HEK293 (cell line): ENCODE data around the gene CFAP45.
A peak's percentile ranks its signal among the peaks of the same experiment; 100 is the strongest.

Experiments used
- EGR2 ChIP-seq: fragments of 450-650 bp; formaldehyde crosslinking; IDR thresholded peaks from 2 replicates; pipeline ENCODE4 v1.5.1; 2016; ENCODE audit warnings: low read depth, missing biosample characterization, missing genetic modification characterization
- GFI1B ChIP-seq: fragments of 450-650 bp; formaldehyde crosslinking; IDR thresholded peaks from 2 replicates; pipeline ENCODE4 v1.5.1; 2016; ENCODE audit warnings: missing biosample characterization, missing genetic modification characterization
- HOXA7 ChIP-seq: sonication (generic); formaldehyde crosslinking; IDR thresholded peaks from 2 replicates; pipeline ENCODE4 v1.8.1; 2022; ENCODE audit warnings: missing genetic modification reagents, borderline replicate concordance
- MYNN ChIP-seq: fragments of 450-650 bp; formaldehyde crosslinking; IDR thresholded peaks from 2 replicates; pipeline ENCODE4 v1.5.1; 2016; ENCODE audit warnings: missing biosample characterization, missing genetic modification characterization, borderline replicate concordance
- SALL2 ChIP-seq: fragments of 450-650 bp; formaldehyde crosslinking; IDR thresholded peaks from 2 replicates; pipeline ENCODE4 v1.5.0; 2017; ENCODE audit warnings: missing biosample characterization, mild to moderate bottlenecking, missing genetic modification characterization, borderline replicate concordance
- SCRT1 ChIP-seq: fragments of 450-650 bp; formaldehyde crosslinking; IDR thresholded peaks from 2 replicates; pipeline ENCODE4 v1.5.1; 2016; ENCODE audit warnings: missing biosample characterization, missing genetic modification characterization, borderline replicate concordance
- YY1 ChIP-seq: fragments of 450-650 bp; formaldehyde crosslinking; IDR thresholded peaks from 2 replicates; pipeline ENCODE4 v1.5.1; 2018; ENCODE audit warnings: missing biosample characterization, missing genetic modification characterization
- ZBTB17 ChIP-seq: fragments of 450-650 bp; formaldehyde crosslinking; IDR thresholded peaks from 2 replicates; pipeline ENCODE4 v1.5.1; 2016; ENCODE audit warnings: missing biosample characterization, missing genetic modification characterization
- ZBTB20 ChIP-seq: fragments of 450-650 bp; formaldehyde crosslinking; IDR thresholded peaks from 2 replicates; pipeline ENCODE4 v1.5.1; 2016; ENCODE audit warnings: missing biosample characterization, missing genetic modification characterization
- ZNF146 ChIP-seq: fragments of 450-650 bp; formaldehyde crosslinking; IDR thresholded peaks from 2 replicates; pipeline ENCODE4 v1.5.1; 2016; ENCODE audit warnings: missing biosample characterization, missing genetic modification characterization
- ZNF248 ChIP-seq: fragments of 450-650 bp; formaldehyde crosslinking; IDR thresholded peaks from 2 replicates; pipeline ENCODE4 v1.5.1; 2017; ENCODE audit warnings: missing biosample characterization, missing genetic modification characterization
- ZNF292 ChIP-seq: fragments of 450-650 bp; formaldehyde crosslinking; IDR thresholded peaks from 2 replicates; pipeline ENCODE4 v1.5.1; 2016; ENCODE audit warnings: low read depth, missing biosample characterization, missing genetic modification characterization, borderline replicate concordance
- ZNF394 ChIP-seq: fragments of 450-650 bp; formaldehyde crosslinking; IDR thresholded peaks from 2 replicates; pipeline ENCODE4 v1.5.1; 2016; ENCODE audit warnings: missing biosample characterization, missing genetic modification characterization, mild to moderate bottlenecking, moderate library complexity, borderline replicate concordance
- ZNF416 ChIP-seq: fragments of 450-650 bp; formaldehyde crosslinking; IDR thresholded peaks from 2 replicates; pipeline ENCODE4 v1.5.1; 2016; ENCODE audit warnings: missing biosample characterization, missing genetic modification characterization
- ZNF596 ChIP-seq: fragments of 450-650 bp; IDR thresholded peaks from 2 replicates; pipeline ENCODE4 v1.5.0; 2018; ENCODE audit warnings: missing biosample characterization, mild to moderate bottlenecking, missing genetic modification characterization, moderate library complexity
- ZNF624 ChIP-seq: fragments of 450-650 bp; formaldehyde crosslinking; IDR thresholded peaks from 2 replicates; pipeline ENCODE4 v1.5.1; 2017; ENCODE audit warnings: missing biosample characterization, missing genetic modification characterization
- ZNF76 ChIP-seq: fragments of 450-650 bp; formaldehyde crosslinking; IDR thresholded peaks from 2 replicates; pipeline ENCODE4; 2016; ENCODE audit warnings: low read depth, missing biosample characterization, missing genetic modification characterization, borderline replicate concordance
- ZNF791 ChIP-seq: fragments of 450-650 bp; formaldehyde crosslinking; IDR thresholded peaks from 2 replicates; pipeline ENCODE4 v1.5.1; 2016; ENCODE audit warnings: missing biosample characterization, missing genetic modification characterization
- ZSCAN30 ChIP-seq: fragments of 450-650 bp; IDR thresholded peaks from 2 replicates; pipeline ENCODE4 v1.5.1; 2018; ENCODE audit warnings: missing biosample characterization, mild to moderate bottlenecking, missing genetic modification characterization, moderate library complexity
- TF ChIP-seq, protein P1 (sequence below): fragments of 450-650 bp; formaldehyde crosslinking; IDR thresholded peaks from 2 replicates; pipeline ENCODE4 v1.5.1; 2016; ENCODE audit warnings: missing biosample characterization, missing genetic modification characterization
- TF ChIP-seq, protein P2 (sequence below): fragments of 450-650 bp; formaldehyde crosslinking; IDR thresholded peaks from 2 replicates; pipeline ENCODE4 v1.5.1; 2016; ENCODE audit warnings: missing biosample characterization, missing genetic modification characterization, low read depth
- TF ChIP-seq, protein P3 (sequence below): fragments of 450-650 bp; formaldehyde crosslinking; IDR thresholded peaks from 2 replicates; pipeline ENCODE4 v1.5.1; 2016; ENCODE audit warnings: missing biosample characterization, missing genetic modification characterization
- TF ChIP-seq, protein P4 (sequence below): sonication (generic); formaldehyde crosslinking; IDR thresholded peaks from 2 replicates; pipeline ENCODE4 v1.8.1; 2022; ENCODE audit warnings: mild to moderate bottlenecking, moderate library complexity, missing genetic modification reagents
- TF ChIP-seq, protein P5 (sequence below): fragments of 450-650 bp; formaldehyde crosslinking; IDR thresholded peaks from 2 replicates; pipeline ENCODE4 v1.5.1; 2016; ENCODE audit warnings: missing biosample characterization, missing genetic modification characterization
- TF ChIP-seq, protein P6 (sequence below): IDR thresholded peaks from 2 replicates; pipeline ENCODE4 v1.6.1; 2011; ENCODE audit warnings: mild to moderate bottlenecking, low read depth, low read length, borderline replicate concordance
- TF ChIP-seq, protein P7 (sequence below): fragments of 450-650 bp; formaldehyde crosslinking; IDR thresholded peaks from 2 replicates; pipeline ENCODE4 v1.5.1; 2016; ENCODE audit warnings: missing biosample characterization, missing genetic modification characterization
- TF ChIP-seq, protein P8 (sequence below): fragments of 450-650 bp; formaldehyde crosslinking; IDR thresholded peaks from 2 replicates; pipeline ENCODE4 v1.5.1; 2016; ENCODE audit warnings: missing biosample characterization, missing genetic modification characterization

The CFAP45 gene

DNA sequence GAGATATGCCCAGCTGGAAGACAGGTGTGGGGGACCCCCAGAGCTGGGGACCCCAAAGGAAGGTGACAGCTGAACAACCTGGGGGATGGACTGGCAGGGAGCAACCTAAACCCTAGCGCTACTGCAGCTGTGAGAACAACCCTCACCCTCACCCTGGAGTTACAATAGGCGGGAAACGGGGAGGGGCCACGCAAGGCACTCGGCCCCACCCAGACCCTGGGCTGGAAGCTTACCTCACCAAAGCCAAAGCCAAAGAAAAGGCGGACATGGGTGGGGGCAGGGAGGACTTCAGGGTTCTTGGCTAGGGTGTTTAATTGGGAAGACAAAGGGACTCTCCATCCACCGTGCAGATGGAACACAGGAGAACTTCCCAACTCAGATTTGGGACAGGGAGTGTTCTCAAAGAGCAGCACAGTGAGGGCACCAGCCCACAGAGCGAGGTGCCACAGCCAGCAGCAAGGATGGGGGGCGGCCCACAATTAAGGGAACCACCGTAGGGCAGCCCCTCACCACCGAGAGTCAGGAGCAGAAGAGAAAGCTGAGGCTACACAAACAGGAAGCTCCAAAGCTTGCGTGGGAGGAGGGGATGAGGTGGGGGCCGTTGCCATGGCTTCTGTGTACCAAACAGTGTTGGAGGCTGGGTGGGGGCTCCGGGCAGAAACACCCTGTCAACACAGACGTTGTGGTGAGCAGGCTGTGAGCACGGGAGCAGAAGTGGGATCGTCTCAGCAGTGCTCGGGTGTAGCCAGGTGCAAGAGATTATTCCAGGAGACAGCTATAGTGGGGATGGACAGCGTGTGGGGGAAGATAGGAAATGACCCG is 23.4 kb upstream of the CFAP45 start (continued):
- no peak for TF ChIP-seq ZNF292
- TF ChIP-seq, protein P1, sequence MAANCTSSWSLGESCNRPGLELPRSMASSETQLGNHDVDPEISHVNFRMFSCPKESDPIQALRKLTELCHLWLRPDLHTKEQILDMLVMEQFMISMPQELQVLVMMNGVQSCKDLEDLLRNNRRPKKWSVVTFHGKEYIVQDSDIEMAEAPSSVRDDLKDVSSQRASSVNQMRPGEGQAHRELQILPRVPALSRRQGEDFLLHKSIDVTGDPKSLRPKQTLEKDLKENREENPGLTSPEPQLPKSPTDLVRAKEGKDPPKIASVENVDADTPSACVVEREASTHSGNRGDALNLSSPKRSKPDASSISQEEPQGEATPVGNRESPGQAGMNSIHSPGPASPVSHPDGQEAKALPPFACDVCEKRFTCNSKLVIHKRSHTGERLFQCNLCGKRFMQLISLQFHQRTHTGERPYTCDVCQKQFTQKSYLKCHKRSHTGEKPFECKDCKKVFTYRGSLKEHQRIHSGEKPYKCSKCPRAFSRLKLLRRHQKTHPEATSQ (tag by site-specific recombination), result no peak
- TF ChIP-seq ZNF791 (tag by site-specific recombination), result no peak
- peak; percentile 80 for TF ChIP-seq EGR2 (tag by site-specific recombination)
- no peak for TF ChIP-seq GFI1B
- TF ChIP-seq, protein P2, sequence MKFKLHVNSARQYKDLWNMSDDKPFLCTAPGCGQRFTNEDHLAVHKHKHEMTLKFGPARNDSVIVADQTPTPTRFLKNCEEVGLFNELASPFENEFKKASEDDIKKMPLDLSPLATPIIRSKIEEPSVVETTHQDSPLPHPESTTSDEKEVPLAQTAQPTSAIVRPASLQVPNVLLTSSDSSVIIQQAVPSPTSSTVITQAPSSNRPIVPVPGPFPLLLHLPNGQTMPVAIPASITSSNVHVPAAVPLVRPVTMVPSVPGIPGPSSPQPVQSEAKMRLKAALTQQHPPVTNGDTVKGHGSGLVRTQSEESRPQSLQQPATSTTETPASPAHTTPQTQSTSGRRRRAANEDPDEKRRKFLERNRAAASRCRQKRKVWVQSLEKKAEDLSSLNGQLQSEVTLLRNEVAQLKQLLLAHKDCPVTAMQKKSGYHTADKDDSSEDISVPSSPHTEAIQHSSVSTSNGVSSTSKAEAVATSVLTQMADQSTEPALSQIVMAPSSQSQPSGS (tag by site-specific recombination), result no peak
- no peak for TF ChIP-seq ZNF416 (tag by site-specific recombination)
- no peak for TF ChIP-seq ZSCAN30 (tag by site-specific recombination)
- TF ChIP-seq, protein P3, sequence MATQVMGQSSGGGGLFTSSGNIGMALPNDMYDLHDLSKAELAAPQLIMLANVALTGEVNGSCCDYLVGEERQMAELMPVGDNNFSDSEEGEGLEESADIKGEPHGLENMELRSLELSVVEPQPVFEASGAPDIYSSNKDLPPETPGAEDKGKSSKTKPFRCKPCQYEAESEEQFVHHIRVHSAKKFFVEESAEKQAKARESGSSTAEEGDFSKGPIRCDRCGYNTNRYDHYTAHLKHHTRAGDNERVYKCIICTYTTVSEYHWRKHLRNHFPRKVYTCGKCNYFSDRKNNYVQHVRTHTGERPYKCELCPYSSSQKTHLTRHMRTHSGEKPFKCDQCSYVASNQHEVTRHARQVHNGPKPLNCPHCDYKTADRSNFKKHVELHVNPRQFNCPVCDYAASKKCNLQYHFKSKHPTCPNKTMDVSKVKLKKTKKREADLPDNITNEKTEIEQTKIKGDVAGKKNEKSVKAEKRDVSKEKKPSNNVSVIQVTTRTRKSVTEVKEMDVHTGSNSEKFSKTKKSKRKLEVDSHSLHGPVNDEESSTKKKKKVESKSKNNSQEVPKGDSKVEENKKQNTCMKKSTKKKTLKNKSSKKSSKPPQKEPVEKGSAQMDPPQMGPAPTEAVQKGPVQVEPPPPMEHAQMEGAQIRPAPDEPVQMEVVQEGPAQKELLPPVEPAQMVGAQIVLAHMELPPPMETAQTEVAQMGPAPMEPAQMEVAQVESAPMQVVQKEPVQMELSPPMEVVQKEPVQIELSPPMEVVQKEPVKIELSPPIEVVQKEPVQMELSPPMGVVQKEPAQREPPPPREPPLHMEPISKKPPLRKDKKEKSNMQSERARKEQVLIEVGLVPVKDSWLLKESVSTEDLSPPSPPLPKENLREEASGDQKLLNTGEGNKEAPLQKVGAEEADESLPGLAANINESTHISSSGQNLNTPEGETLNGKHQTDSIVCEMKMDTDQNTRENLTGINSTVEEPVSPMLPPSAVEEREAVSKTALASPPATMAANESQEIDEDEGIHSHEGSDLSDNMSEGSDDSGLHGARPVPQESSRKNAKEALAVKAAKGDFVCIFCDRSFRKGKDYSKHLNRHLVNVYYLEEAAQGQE (tag by site-specific recombination), result peak; percentile 17; the same call in 1 of the 2 replicates
- no peak for TF ChIP-seq ZNF146 (tag by site-specific recombination)
- no peak for TF ChIP-seq SCRT1
- no peak; the same call in 1 of the 2 replicates for TF ChIP-seq ZNF394 (tag by site-specific recombination)
- no peak for TF ChIP-seq ZNF596 (tag by site-specific recombination)
- no peak for TF ChIP-seq ZNF76
- TF ChIP-seq ZBTB17 (tag by site-specific recombination), result peak; percentile 62
- TF ChIP-seq HOXA7 (CRISPR knock-in tag), result no peak
- TF ChIP-seq, protein P4, sequence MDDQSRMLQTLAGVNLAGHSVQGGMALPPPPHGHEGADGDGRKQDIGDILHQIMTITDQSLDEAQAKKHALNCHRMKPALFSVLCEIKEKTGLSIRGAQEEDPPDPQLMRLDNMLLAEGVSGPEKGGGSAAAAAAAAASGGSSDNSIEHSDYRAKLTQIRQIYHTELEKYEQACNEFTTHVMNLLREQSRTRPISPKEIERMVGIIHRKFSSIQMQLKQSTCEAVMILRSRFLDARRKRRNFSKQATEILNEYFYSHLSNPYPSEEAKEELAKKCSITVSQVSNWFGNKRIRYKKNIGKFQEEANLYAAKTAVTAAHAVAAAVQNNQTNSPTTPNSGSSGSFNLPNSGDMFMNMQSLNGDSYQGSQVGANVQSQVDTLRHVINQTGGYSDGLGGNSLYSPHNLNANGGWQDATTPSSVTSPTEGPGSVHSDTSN (CRISPR knock-in tag), result no peak
- no peak for TF ChIP-seq ZNF248 (tag by site-specific recombination)
- TF ChIP-seq, protein P5, sequence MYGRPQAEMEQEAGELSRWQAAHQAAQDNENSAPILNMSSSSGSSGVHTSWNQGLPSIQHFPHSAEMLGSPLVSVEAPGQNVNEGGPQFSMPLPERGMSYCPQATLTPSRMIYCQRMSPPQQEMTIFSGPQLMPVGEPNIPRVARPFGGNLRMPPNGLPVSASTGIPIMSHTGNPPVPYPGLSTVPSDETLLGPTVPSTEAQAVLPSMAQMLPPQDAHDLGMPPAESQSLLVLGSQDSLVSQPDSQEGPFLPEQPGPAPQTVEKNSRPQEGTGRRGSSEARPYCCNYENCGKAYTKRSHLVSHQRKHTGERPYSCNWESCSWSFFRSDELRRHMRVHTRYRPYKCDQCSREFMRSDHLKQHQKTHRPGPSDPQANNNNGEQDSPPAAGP (tag by site-specific recombination), result peak; percentile 81
- TF ChIP-seq, protein P6, sequence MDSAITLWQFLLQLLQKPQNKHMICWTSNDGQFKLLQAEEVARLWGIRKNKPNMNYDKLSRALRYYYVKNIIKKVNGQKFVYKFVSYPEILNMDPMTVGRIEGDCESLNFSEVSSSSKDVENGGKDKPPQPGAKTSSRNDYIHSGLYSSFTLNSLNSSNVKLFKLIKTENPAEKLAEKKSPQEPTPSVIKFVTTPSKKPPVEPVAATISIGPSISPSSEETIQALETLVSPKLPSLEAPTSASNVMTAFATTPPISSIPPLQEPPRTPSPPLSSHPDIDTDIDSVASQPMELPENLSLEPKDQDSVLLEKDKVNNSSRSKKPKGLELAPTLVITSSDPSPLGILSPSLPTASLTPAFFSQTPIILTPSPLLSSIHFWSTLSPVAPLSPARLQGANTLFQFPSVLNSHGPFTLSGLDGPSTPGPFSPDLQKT, result no peak
- no peak for TF ChIP-seq SALL2 (tag by site-specific recombination)
- TF ChIP-seq, protein P7, sequence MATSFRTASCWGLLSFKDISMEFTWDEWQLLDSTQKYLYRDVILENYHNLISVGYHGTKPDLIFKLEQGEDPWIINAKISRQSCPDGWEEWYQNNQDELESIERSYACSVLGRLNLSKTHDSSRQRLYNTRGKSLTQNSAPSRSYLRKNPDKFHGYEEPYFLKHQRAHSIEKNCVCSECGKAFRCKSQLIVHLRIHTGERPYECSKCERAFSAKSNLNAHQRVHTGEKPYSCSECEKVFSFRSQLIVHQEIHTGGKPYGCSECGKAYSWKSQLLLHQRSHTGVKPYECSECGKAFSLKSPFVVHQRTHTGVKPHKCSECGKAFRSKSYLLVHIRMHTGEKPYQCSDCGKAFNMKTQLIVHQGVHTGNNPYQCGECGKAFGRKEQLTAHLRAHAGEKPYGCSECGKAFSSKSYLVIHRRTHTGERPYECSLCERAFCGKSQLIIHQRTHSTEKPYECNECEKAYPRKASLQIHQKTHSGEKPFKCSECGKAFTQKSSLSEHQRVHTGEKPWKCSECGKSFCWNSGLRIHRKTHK (tag by site-specific recombination), result no peak
- TF ChIP-seq ZNF624 (tag by site-specific recombination), result no peak
- no peak for TF ChIP-seq MYNN (tag by site-specific recombination)
- TF ChIP-seq, protein P8, sequence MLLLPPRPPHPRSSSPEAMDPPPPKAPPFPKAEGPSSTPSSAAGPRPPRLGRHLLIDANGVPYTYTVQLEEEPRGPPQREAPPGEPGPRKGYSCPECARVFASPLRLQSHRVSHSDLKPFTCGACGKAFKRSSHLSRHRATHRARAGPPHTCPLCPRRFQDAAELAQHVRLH (tag by site-specific recombination), result no peak
- TF ChIP-seq YY1 (tag by site-specific recombination), result no peak
- TF ChIP-seq ZBTB20 (tag by site-specific recombination), result peak; percentile 38; the same call in 1 of the 2 replicates
